Erythroblast (primary cell): ENCODE results near the gene DCAF7.

Experiments
- GATA1 ChIP-seq: IDR thresholded peaks from 2 replicates; pipeline ENCODE4 v1.6.1; 2011; ENCODE audit warnings: low read depth, mild to moderate bottlenecking, control low read depth, low read length, moderate library complexity
- POLR2A ChIP-seq: IDR thresholded peaks from 2 replicates; pipeline ENCODE4 v1.6.1; 2011; ENCODE audit warnings: mild to moderate bottlenecking, low read length

- TF ChIP-seq POLR2A (no peak), GATA1 (no peak)
Measured at GRCh38 chr17:63578027-63578768, 27.9 kb downstream of the DCAF7 start.
